GM19397 (cell line): ENCODE data around the gene HS1BP3.

Experiments
- ATAC-seq: cut with Tn5 transposase; IDR thresholded peaks from one replicate; pipeline ENCODE4 v1.9.1; 2021; ENCODE audit warnings: mild to moderate bottlenecking, moderate library complexity; ENCODE audit not compliant: unreplicated experiment

HS1BP3 gene

GRCh38 chr2:20675701-20676352 is 24.9 kb upstream of the HS1BP3 start:
- ATAC-seq = peak; percentile 68

- ATAC-seq = no peak
Observed at GRCh38 chr2:20674974-20675679, 24.2 kb upstream of the HS1BP3 start.

GRCh38 chr2:20674309-20674965 is 23.5 kb upstream of the HS1BP3 start:
- ATAC-seq = no peak

GRCh38 chr2:20673686-20674308 is 22.9 kb upstream of the HS1BP3 start:
- no peak for ATAC-seq

GRCh38 chr2:20672201-20672951 is 21.5 kb upstream of the HS1BP3 start:
- no peak for ATAC-seq

- no peak for ATAC-seq
Observed at GRCh38 chr2:20671736-20672080, 20.8 kb upstream of the HS1BP3 start.

- no peak for ATAC-seq
Observed at GRCh38 chr2:20671036-20671735, 20.3 kb upstream of the HS1BP3 start.

GRCh38 chr2:20670315-20671035 is 19.6 kb upstream of the HS1BP3 start:
- ATAC-seq = no peak

GRCh38 chr2:20669562-20670314 is 18.8 kb upstream of the HS1BP3 start:
- ATAC-seq = no peak

GRCh38 chr2:20668871-20669475 is 18.1 kb upstream of the HS1BP3 start:
- ATAC-seq = no peak

- ATAC-seq = no peak
Observed at GRCh38 chr2:20668451-20668850, 17.6 kb upstream of the HS1BP3 start.

- ATAC-seq = no peak
Observed at GRCh38 chr2:20667531-20668401, 16.9 kb upstream of the HS1BP3 start.

GRCh38 chr2:20667151-20667530 is 16.2 kb upstream of the HS1BP3 start:
- ATAC-seq = no peak

- ATAC-seq = no peak
Observed at GRCh38 chr2:20666304-20667150, 15.6 kb upstream of the HS1BP3 start, which contains the start of gene GDF7. TSS of gene GDF7 (plus strand) at chr2:20667144. CDS start at chr2:20667240, 96 bp downstream.

GRCh38 chr2:20666005-20666303 is 15.1 kb upstream of the HS1BP3 start:
- no peak for ATAC-seq

GRCh38 chr2:20665243-20666004 is 14.5 kb upstream of the HS1BP3 start:
- no peak for ATAC-seq
